ENCODE data around the gene TMEM182. TPM values are rescaled to one million over a fixed set of nuclear protein-coding genes. Genes with fewer than 3 reads are reported as not detected.
A peak's percentile ranks its signal among the peaks of the same experiment; 100 is the strongest.

Gene TMEM182
- total RNA-seq (2014; rRNA removed; shearing (Covaris generic)) = 1.5 and 8.3 TPM in 2 replicates
- polyA plus RNA-seq (2015; cell fraction: cytosol; rRNA removed) = 4.4 and 5.7 TPM in 2 replicates
- polyA plus RNA-seq (2015; cell fraction: nucleus; rRNA removed) = 2.2 and 2.4 TPM in 2 replicates

- DNase-seq (ENCODE audit: low read depth) = no peak
These were observed at the start of gene TMEM182 for GRCh38 chr2:102761763-102762162. TMEM182 (plus strand) TSS chr2:102762031; CDS start chr2:102762218, 187 bp downstream.

GRCh38 chr2:102717308-102718018, 44.4 kb upstream of the TMEM182 start:
- peak; percentile 20 for DNase-seq (ENCODE audit: low read depth)

- no peak for DNase-seq (ENCODE audit: low read depth)
These were observed 43.2 kb upstream of the TMEM182 start for GRCh38 chr2:102718387-102719316.

GRCh38 chr2:102724016-102724490, 37.8 kb upstream of the TMEM182 start:
- no peak for DNase-seq (ENCODE audit: low read depth)

- no peak for DNase-seq (ENCODE audit: low read depth)
These were observed 37.3 kb upstream of the TMEM182 start for GRCh38 chr2:102724553-102724952.

- DNase-seq (ENCODE audit: low read depth) = no peak
These were observed 35.4 kb upstream of the TMEM182 start for GRCh38 chr2:102726128-102727087.

GRCh38 chr2:102735416-102736109, 26.3 kb upstream of the TMEM182 start:
- no peak for DNase-seq (ENCODE audit: low read depth)

- no peak for DNase-seq (ENCODE audit: low read depth)
These were observed 25.8 kb upstream of the TMEM182 start for GRCh38 chr2:102736110-102736409.

GRCh38 chr2:102736410-102737409, 25.1 kb upstream of the TMEM182 start:
- peak; percentile 67 for DNase-seq (ENCODE audit: low read depth)

- DNase-seq (ENCODE audit: low read depth) = no peak
These were observed 24.4 kb upstream of the TMEM182 start for GRCh38 chr2:102737431-102737830.

- no peak for DNase-seq (ENCODE audit: low read depth)
These were observed 18.6 kb upstream of the TMEM182 start for GRCh38 chr2:102743259-102743658.

GRCh38 chr2:102748107-102748506, 13.7 kb upstream of the TMEM182 start:
- no peak for DNase-seq (ENCODE audit: low read depth)

- DNase-seq (ENCODE audit: low read depth) = no peak
These were observed 11.9 kb upstream of the TMEM182 start for GRCh38 chr2:102749938-102750337.

- peak; percentile 55 for DNase-seq (ENCODE audit: low read depth)
These were observed 8.2 kb upstream of the TMEM182 start for GRCh38 chr2:102753563-102754159.

- DNase-seq (ENCODE audit: low read depth) = no peak
These were observed 7.2 kb upstream of the TMEM182 start for GRCh38 chr2:102754456-102755145.

- no peak for DNase-seq (ENCODE audit: low read depth)
These were observed 6.5 kb upstream of the TMEM182 start for GRCh38 chr2:102755284-102755683.

GRCh38 chr2:102758439-102758838, 3.4 kb upstream of the TMEM182 start:
- DNase-seq (ENCODE audit: low read depth) = no peak

GRCh38 chr2:102764083-102764482, 2.3 kb downstream of the TMEM182 start:
- no peak for DNase-seq (ENCODE audit: low read depth)

All from HT1080 (cell line).